ENCODE results near the gene HIGD1B. TPM values are rescaled to one million over a fixed set of nuclear protein-coding genes. Genes with fewer than 3 reads are reported as not detected.

The HIGD1B gene
- total and polyA plus RNA-seq, 2 donors (not counting 3 experiments of a cell fraction or from before 2014, with no cell fraction given), result not detected

DNA sequence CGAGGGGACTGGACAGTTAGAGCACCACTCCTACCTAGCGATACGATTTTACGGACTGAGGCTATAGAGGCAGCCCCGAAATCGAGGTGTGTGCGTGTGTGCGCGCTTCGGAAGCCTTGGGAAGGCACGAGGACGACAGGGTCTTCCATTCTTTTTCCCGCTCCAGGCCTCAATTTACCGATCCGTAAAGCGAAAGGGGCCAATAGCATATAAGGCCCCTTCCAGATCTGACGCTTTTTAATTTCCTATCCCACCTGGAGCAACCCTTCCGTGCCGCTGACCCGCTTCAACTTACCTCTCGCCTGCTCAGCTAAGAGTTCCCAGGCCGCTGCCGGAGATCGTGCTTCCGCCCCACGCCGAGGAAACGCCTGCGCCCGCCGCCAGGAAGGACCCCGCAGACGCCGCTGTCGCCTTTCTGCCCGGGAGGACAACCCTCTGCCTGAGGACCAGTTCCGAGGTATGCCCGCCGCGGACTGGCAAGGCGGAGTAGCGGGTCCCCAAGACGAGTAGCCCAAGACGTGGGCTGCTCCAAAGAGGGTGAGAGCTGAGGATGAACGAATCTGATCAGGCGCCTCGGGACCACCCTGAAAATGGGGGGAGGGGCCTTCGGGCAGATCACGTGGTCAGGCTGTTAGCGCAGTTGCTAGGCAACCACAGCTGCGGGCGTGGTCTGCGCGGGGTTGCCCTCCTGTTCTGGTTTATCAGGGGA lies 51.5 kb downstream of the HIGD1B start, which contains the start of gene EFTUD2:
Gene EFTUD2, minus strand, starts transcription at position 372 of the 709 bp plus-strand sequence. CDS start 4,924 bp downstream, outside the sequence.
- peak within 1 kb of the TSS; percentile 50 for H2AFZ ChIP-seq (ENCODE audit: low read depth, low read length)
- H4K20me1 ChIP-seq (replicated peaks; ENCODE audit: control insufficient read depth, extremely low read depth, insufficient read depth, low read length), result no peaks in the 10 kb centered on the region
- FAIRE-seq, result peak; percentile 99
- intact Hi-C loops (cut with micrococcal nuclease) (no loop called here), dilution Hi-C loops (cut with MboI; ENCODE audit: extremely low pct_ligation_motif_present, low sequenced_read_pairs) (no loop called here)
- peak within 1 kb of the TSS; percentile 67 to 97 (median 73) for H3K4me3 ChIP-seq (replicated peaks in 1 of 3; ENCODE audit: insufficient read depth in 1 of 3, low read depth in 1 of 3, low read length in 3 of 3)
- peak within 1 kb of the TSS; percentile 98 for H3K9ac ChIP-seq (replicated peaks; ENCODE audit: extremely low read depth, insufficient read depth, low read length)
- H3K9me3 ChIP-seq (replicated peaks; ENCODE audit: control insufficient read depth, insufficient read depth, low read length), result no peaks in the 10 kb centered on the region
- H3K79me2 ChIP-seq (ENCODE audit: control insufficient read depth, insufficient read depth, low read length), result peaks cover 45% of the 10 kb centered on the region
- TF ChIP-seq POLR2A (IDR thresholded peaks at IDR 0.05; ENCODE audit: low read depth, low read length) (peak; percentile 87), POLR2AphosphoS5 (IDR thresholded peaks at IDR 0.05; ENCODE audit: insufficient read depth, low read depth, low read length) (peak; percentile 83), MYC (IDR thresholded peaks at IDR 0.05; ENCODE audit: low read depth, low read length) (peak; percentile 19), FOS (IDR thresholded peaks at IDR 0.05; ENCODE audit: borderline replicate concordance, insufficient read depth, low read length) (no peak), GATA2 (IDR thresholded peaks at IDR 0.05; ENCODE audit: insufficient read depth, insufficient read length, low read depth, low read length) (no peak), JUN (IDR thresholded peaks at IDR 0.05; ENCODE audit: borderline replicate concordance, insufficient read depth, insufficient read length, low read depth) (no peak), EZH2 (IDR thresholded peaks at IDR 0.05; ENCODE audit: borderline replicate concordance, low read depth, low read length, severe bottlenecking) (no peak)
- TF ChIP-seq, protein P1, sequence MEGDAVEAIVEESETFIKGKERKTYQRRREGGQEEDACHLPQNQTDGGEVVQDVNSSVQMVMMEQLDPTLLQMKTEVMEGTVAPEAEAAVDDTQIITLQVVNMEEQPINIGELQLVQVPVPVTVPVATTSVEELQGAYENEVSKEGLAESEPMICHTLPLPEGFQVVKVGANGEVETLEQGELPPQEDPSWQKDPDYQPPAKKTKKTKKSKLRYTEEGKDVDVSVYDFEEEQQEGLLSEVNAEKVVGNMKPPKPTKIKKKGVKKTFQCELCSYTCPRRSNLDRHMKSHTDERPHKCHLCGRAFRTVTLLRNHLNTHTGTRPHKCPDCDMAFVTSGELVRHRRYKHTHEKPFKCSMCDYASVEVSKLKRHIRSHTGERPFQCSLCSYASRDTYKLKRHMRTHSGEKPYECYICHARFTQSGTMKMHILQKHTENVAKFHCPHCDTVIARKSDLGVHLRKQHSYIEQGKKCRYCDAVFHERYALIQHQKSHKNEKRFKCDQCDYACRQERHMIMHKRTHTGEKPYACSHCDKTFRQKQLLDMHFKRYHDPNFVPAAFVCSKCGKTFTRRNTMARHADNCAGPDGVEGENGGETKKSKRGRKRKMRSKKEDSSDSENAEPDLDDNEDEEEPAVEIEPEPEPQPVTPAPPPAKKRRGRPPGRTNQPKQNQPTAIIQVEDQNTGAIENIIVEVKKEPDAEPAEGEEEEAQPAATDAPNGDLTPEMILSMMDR (IDR thresholded peaks at IDR 0.05; ENCODE audit: extremely low read depth in 1 of 2, insufficient read depth in 1 of 2, low read depth in 1 of 2, low read length in 2 of 2), result no peak
- TF ChIP-seq, protein P2, sequence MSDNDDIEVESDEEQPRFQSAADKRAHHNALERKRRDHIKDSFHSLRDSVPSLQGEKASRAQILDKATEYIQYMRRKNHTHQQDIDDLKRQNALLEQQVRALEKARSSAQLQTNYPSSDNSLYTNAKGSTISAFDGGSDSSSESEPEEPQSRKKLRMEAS (IDR thresholded peaks at IDR 0.05; ENCODE audit: insufficient read depth, insufficient read length), result peak; percentile 97
- no peaks in the 10 kb centered on the region for H3K9me1 ChIP-seq (replicated peaks; ENCODE audit: control insufficient read depth, extremely low read depth, insufficient read depth, low read length)
- ChIA-PET CTCF (interaction anchor here (0.6 to 6.2 kb wide), 10 partner anchors 9 to 517 kb away, joined by 3 to 94 read pairs (median 8); partner anchors contain the start of genes ACBD4 and GFAP), POLR2A (interaction anchor here (0.7 to 0.8 kb wide), 2 partner anchors 10 to 21 kb away, joined by 3 read pairs; no protein-coding TSS in a partner anchor)
- peak; percentile 93 for DNase-seq (ENCODE audit: low read depth, low spot score)
- peak within 1 kb of the TSS; percentile 96 for H3K4me2 ChIP-seq (ENCODE audit: insufficient read depth, low read length)
- TSS peak; percentile 16 for BruUV-seq (replicated peaks)
- H3K27me3 ChIP-seq (ENCODE audit: control insufficient read depth in 2 of 2, insufficient read depth in 2 of 2, low read length in 2 of 2), result no peaks in the 10 kb centered on the region
- peaks cover 0 to 7% of the 10 kb centered on the region in 2 experiments for H3K36me3 ChIP-seq (ENCODE audit: control insufficient read depth in 2 of 2, extremely low read depth in 1 of 2, insufficient read depth in 2 of 2, low read length in 2 of 2)
- peak within 1 kb of the TSS; percentile 96 for H3K27ac ChIP-seq (ENCODE audit: insufficient read depth, low read depth, low read length)
- peaks cover 37% of the 10 kb centered on the region for H3K4me1 ChIP-seq (ENCODE audit: control insufficient read depth, extremely low read depth, insufficient read depth, low read length)

Small RNA genes lying within 50 kb of the gene (small RNA-seq; reads per million reads assigned to genes)
- not detected for gene RN7SL405P (ENCODE audit: insufficient read depth, insufficient read length, low read depth, low replicate concordance)

Other genes starting within 250 kb of the HIGD1B start
- 0.46 TPM in 1 of 2 replicates, not detected in the other for gene MEIOC, start 191.4 kb upstream of the HIGD1B start, total RNA-seq
- gene MEIOC, start 191.4 kb upstream of the HIGD1B start, polyA plus RNA-seq, result 0.08 and 0.19 TPM in 2 replicates
- 31.7 and 36.3 TPM in 2 replicates for gene CCDC43, start 158.1 kb upstream of the HIGD1B start, total RNA-seq
- gene CCDC43, start 158.1 kb upstream of the HIGD1B start, polyA plus RNA-seq, result 3.6 and 5.9 TPM in 2 replicates
- gene DBF4B, start 139.2 kb upstream of the HIGD1B start, total RNA-seq, result 25.9 and 26.2 TPM in 2 replicates
- 12.5 and 13.9 TPM in 2 replicates for gene DBF4B, start 139.2 kb upstream of the HIGD1B start, polyA plus RNA-seq
- gene ADAM11, start 88.9 kb upstream of the HIGD1B start, total RNA-seq, result 0.51 and 0.71 TPM in 2 replicates
- gene ADAM11, start 88.9 kb upstream of the HIGD1B start, polyA plus RNA-seq, result 0.78 and 1.1 TPM in 2 replicates
- 35.9 and 39.7 TPM in 2 replicates for gene GJC1, start 17.6 kb upstream of the HIGD1B start, total RNA-seq
- gene GJC1, start 17.6 kb upstream of the HIGD1B start, polyA plus RNA-seq, result 11.9 and 13.8 TPM in 2 replicates
- 170 and 171 TPM in 2 replicates for gene EFTUD2, start 51.6 kb downstream of the HIGD1B start, total RNA-seq
- 118 and 125 TPM in 2 replicates for gene EFTUD2, start 51.6 kb downstream of the HIGD1B start, polyA plus RNA-seq
- 0.42 TPM in 1 of 2 replicates, not detected in the other for gene GFAP, start 67.6 kb downstream of the HIGD1B start, total RNA-seq
- 0.07 and 0.16 TPM in 2 replicates for gene GFAP, start 67.6 kb downstream of the HIGD1B start, polyA plus RNA-seq
- gene KIF18B, start 99.9 kb downstream of the HIGD1B start, total RNA-seq, result 48.4 and 50.3 TPM in 2 replicates
- 24.5 and 25.2 TPM in 2 replicates for gene KIF18B, start 99.9 kb downstream of the HIGD1B start, polyA plus RNA-seq
- 0.35 TPM in 2 replicates for gene C1QL1, start 120.4 kb downstream of the HIGD1B start, total RNA-seq
- 0.72 and 0.75 TPM in 2 replicates for gene C1QL1, start 120.4 kb downstream of the HIGD1B start, polyA plus RNA-seq
- 29.0 and 30.8 TPM in 2 replicates for gene DCAKD, start 203.7 kb downstream of the HIGD1B start, total RNA-seq
- 36.5 and 39.1 TPM in 2 replicates for gene DCAKD, start 203.7 kb downstream of the HIGD1B start, polyA plus RNA-seq
- 126 and 135 TPM in 2 replicates for gene NMT1, start 213.4 kb downstream of the HIGD1B start, total RNA-seq
- 25.7 and 37.6 TPM in 2 replicates for gene NMT1, start 213.4 kb downstream of the HIGD1B start, polyA plus RNA-seq